Ishikawa (cell line): ENCODE results near the gene CAPN5.

Experiments used
- CEBPB ChIP-seq: IDR thresholded peaks from 2 replicates; pipeline ENCODE4 v1.6.1; 2012
- CREB1 ChIP-seq: IDR thresholded peaks from 2 replicates; pipeline ENCODE4 v1.6.1; 2012; ENCODE audit warnings: low read depth
- EGR1 ChIP-seq: IDR thresholded peaks from 2 replicates; pipeline ENCODE4 v1.6.1; 2012
- EP300 ChIP-seq: IDR thresholded peaks from 2 replicates; pipeline ENCODE4 v1.6.1; 2012; ENCODE audit warnings: borderline replicate concordance
- FOXM1 ChIP-seq: IDR thresholded peaks from 2 replicates; pipeline ENCODE4 v1.6.1; 2012; ENCODE audit warnings: low read depth, borderline replicate concordance
- NFIC ChIP-seq: IDR thresholded peaks from 2 replicates; pipeline ENCODE4 v1.6.1; 2012
- RAD21 ChIP-seq: IDR thresholded peaks from 2 replicates; pipeline ENCODE4 v1.6.1; 2012; ENCODE audit warnings: low read depth
- TAF1 ChIP-seq: IDR thresholded peaks from 2 replicates; pipeline ENCODE4 v1.6.1; 2012; ENCODE audit warnings: low read depth, mild to moderate bottlenecking
- TCF12 ChIP-seq: IDR thresholded peaks from 2 replicates; pipeline ENCODE4 v1.6.1; 2012; ENCODE audit warnings: low read depth
- TEAD4 ChIP-seq: IDR thresholded peaks from 2 replicates; pipeline ENCODE4 v1.6.1; 2012
- YY1 ChIP-seq: IDR thresholded peaks from 2 replicates; pipeline ENCODE4 v1.6.1; 2012; ENCODE audit warnings: low read depth
- ZBTB7A ChIP-seq: IDR thresholded peaks from 2 replicates; pipeline ENCODE4 v1.6.1; 2012; ENCODE audit warnings: low read depth
- TF ChIP-seq, protein P1 (sequence below): IDR thresholded peaks from 2 replicates; pipeline ENCODE4 v1.6.1; 2012; ENCODE audit warnings: low read depth, mild to moderate bottlenecking
- TF ChIP-seq, protein P2 (sequence below): IDR thresholded peaks from 2 replicates; pipeline ENCODE4 v1.6.1; 2012
- TF ChIP-seq, protein P3 (sequence below): IDR thresholded peaks from 2 replicates; pipeline ENCODE4 v1.6.1; 2012

The CAPN5 gene

DNA sequence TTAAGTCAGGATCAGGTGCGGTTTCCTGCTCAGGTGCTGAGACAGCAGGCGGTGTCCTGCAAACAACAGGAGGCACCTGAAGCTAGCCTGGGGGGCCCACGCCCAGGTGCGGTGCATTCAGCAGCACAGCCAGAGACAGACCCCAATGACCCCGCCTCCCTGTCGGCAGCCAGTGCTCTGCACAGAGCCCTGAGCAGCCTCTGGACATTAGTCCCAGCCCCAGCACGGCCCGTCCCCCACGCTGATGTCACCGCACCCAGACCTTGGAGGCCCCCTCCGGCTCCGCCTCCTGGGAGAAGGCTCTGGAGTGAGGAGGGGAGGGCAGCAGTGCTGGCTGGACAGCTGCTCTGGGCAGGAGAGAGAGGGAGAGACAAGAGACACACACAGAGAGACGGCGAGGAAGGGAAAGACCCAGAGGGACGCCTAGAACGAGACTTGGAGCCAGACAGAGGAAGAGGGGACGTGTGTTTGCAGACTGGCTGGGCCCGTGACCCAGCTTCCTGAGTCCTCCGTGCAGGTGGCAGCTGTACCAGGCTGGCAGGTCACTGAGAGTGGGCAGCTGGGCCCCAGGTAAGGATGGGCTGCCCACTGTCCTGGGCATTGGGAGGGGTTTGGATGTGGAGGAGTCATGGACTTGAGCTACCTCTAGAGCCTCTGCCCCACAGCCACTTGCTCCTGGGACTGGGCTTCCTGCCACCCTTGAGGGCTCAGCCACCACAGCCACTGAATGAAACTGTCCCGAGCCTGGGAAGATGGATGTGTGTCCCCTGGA lies 61.3 kb downstream of the CAPN5 start, which contains the start of gene MYO7A:
MYO7A (plus strand) TSS at position 327 of the 772 bp plus-strand sequence. CDS start 2,389 bp downstream, outside the sequence.
- TF ChIP-seq EGR1 (no peak), ZBTB7A (peak; percentile 13; the same call in 1 of the 2 replicates)
- TF ChIP-seq, protein P1, sequence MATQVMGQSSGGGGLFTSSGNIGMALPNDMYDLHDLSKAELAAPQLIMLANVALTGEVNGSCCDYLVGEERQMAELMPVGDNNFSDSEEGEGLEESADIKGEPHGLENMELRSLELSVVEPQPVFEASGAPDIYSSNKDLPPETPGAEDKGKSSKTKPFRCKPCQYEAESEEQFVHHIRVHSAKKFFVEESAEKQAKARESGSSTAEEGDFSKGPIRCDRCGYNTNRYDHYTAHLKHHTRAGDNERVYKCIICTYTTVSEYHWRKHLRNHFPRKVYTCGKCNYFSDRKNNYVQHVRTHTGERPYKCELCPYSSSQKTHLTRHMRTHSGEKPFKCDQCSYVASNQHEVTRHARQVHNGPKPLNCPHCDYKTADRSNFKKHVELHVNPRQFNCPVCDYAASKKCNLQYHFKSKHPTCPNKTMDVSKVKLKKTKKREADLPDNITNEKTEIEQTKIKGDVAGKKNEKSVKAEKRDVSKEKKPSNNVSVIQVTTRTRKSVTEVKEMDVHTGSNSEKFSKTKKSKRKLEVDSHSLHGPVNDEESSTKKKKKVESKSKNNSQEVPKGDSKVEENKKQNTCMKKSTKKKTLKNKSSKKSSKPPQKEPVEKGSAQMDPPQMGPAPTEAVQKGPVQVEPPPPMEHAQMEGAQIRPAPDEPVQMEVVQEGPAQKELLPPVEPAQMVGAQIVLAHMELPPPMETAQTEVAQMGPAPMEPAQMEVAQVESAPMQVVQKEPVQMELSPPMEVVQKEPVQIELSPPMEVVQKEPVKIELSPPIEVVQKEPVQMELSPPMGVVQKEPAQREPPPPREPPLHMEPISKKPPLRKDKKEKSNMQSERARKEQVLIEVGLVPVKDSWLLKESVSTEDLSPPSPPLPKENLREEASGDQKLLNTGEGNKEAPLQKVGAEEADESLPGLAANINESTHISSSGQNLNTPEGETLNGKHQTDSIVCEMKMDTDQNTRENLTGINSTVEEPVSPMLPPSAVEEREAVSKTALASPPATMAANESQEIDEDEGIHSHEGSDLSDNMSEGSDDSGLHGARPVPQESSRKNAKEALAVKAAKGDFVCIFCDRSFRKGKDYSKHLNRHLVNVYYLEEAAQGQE, result peak; percentile 49; the same call in 1 of the 2 replicates

DNA sequence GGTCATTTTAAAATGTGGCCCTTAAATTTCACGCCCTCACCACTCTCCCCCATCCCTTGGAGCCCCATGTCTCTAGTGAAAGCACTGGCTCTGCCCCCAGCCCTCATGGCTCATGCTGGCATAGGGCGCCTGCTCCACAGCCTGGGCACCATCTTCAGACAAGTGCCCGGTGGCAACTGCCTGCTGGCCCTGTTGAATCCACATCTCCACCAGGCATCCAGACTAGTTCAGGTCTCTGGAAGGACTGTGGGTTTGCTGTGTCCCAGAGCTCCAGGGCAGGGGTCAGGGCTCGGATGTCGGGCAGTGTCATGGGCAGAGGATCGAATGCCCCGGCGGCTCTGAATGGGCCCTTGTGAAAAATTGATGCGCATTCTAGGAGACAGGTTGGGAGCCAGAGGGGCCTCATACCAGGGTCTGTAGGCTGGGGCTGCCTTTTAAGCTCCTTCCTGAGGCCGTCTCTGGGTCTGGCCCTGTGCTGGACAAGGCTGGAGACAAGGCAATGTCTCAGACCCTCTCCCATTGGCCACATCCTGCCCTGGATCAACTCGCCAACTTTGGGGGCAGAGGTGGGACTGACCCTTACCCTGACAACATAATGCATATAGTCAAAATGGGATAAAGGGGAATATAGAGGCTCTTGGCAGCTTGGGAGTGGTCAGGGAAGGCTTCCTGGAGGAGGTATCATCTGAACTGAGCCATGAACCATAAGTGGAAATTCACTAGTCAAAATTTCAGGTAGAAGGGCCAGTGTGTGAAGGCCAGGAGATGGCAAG lies 62.5 kb downstream of the CAPN5 start:
- TF ChIP-seq EP300, result no peak
- no peak for TF ChIP-seq ZBTB7A
- TF ChIP-seq TAF1, result no peak
- no peak for TF ChIP-seq YY1
- TF ChIP-seq TEAD4, result no peak
- TF ChIP-seq TCF12, result no peak
- TF ChIP-seq EGR1, result no peak
- TF ChIP-seq CEBPB, result no peak
- TF ChIP-seq, protein P1, result no peak
- no peak for TF ChIP-seq CREB1
- no peak for TF ChIP-seq RAD21
- no peak for TF ChIP-seq FOXM1
- TF ChIP-seq, protein P2, sequence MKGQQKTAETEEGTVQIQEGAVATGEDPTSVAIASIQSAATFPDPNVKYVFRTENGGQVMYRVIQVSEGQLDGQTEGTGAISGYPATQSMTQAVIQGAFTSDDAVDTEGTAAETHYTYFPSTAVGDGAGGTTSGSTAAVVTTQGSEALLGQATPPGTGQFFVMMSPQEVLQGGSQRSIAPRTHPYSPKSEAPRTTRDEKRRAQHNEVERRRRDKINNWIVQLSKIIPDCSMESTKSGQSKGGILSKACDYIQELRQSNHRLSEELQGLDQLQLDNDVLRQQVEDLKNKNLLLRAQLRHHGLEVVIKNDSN, result no peak
- TF ChIP-seq NFIC, result no peak
- TF ChIP-seq, protein P3, sequence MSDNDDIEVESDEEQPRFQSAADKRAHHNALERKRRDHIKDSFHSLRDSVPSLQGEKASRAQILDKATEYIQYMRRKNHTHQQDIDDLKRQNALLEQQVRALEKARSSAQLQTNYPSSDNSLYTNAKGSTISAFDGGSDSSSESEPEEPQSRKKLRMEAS, result no peak

DNA sequence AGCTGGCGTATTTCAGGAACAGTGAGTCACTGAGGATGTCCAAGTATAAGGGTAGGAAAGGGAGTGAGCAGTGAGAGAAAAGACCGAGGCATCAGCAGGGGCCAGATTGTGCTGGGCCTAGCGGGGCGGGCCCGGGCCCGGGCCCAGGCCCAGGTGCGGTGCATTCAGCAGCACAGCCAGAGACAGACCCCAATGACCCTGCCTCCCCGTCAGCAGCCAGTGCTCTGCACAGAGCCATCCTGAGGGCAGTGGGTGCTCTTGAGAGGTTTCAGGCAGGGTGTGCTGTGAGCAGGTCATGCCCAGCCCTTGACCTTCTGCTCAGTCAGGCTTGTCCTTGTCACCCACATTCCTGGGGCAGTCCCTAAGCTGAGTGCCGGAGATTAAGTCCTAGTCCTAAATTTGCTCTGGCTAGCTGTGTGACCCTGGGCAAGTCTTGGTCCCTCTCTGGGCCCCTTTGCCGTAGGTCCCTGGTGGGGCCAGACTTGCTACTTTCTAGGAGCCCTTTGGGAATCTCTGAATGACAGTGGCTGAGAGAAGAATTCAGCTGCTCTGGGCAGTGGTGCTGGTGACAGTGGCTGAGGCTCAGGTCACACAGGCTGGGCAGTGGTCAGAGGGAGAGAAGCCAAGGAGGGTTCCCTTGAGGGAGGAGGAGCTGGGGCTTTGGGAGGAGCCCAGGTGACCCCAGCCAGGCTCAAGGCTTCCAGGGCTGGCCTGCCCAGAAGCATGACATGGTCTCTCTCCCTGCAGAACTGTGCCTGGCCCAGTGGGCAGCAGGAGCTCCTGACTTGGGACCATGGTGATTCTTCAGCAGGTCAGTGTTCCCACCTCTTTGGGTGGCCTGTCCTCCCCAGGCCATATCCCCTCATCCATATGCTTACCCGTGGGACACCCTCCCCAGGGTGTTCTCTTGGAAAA lies 63.3 kb downstream of the CAPN5 start:
- TF ChIP-seq FOXM1 (no peak), RAD21 (no peak), EGR1 (no peak), CREB1 (no peak), CEBPB (no peak)

DNA sequence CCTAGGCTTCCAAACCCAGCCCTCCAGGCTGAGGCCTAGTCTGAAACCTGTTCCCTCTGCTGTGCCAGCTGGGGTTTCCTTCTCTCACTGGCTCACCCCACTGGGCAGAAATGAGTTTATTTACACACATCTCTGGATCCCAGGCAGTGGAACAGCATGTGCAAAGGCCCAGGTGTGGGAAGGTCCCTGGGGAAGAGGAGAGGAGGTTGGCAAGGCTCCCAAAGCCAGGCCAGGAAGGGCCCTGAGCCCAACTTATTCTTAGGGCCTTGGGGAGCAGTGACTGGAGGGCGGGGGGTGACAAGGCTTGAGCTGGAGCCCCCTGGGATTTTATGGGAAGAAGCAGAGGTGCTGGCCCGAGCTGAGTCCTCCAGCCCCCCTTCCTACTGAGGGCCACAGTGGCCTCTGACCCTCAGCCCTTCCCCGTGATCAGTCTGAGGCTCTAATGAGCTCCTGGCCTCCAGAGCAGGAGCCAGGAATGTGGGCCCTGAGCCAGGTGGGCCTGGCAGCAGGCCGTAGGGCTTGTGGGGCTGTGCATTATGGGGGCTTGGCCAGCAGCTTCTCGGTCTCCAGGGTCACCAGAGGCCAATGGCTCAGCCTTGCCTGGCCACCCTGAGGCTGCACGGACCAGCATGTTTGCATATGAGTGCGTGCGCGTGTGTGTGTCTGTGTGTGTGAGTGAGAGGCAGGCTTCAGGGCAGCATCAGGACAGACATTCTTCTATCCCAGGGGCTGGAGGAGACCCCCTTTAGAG lies 64.2 kb downstream of the CAPN5 start:
- TF ChIP-seq, protein P3, result no peak
- TF ChIP-seq ZBTB7A (peak; percentile 60; the same call in 1 of the 2 replicates), TAF1 (no peak), CREB1 (no peak), NFIC (peak; percentile 81), EGR1 (no peak), CEBPB (no peak), TEAD4 (peak; percentile 84), RAD21 (no peak)
- TF ChIP-seq, protein P1, result no peak
- TF ChIP-seq, protein P2, result no peak
